Measurements from ENCODE around the gene ATF2. TPM values are rescaled to one million over a fixed set of nuclear protein-coding genes. Genes with fewer than 3 reads are reported as not detected.
A peak's percentile ranks its signal among the peaks of the same experiment; 100 is the strongest.

The ATF2 gene
- total and polyA plus RNA-seq, 2 of the 13 experiments (the other 11 are each of a cell fraction or from before 2014, with no cell fraction given) = 91.6 to 95.1 TPM

GRCh38 chr2:175167792-175168563 lies at the start of gene ATF2 (continued):
- 0 out of 2 replicates have a peak, but pooled peaks have one; percentile 20 for TF ChIP-seq ZNF136 (CRISPR knock-in tag; IDR thresholded peaks at IDR 0.05; ENCODE audit: low read depth)
- TF ChIP-seq RFX1 (IDR thresholded peaks at IDR 0.05) = no peak
- no peak for TF ChIP-seq ZNF672 (CRISPR knock-in tag; IDR thresholded peaks at IDR 0.05)
- TF ChIP-seq RXRA (CRISPR knock-in tag; IDR thresholded peaks at IDR 0.05) = peak; percentile 93
- 0 out of 2 replicates have a peak, but pooled peaks have one; percentile 66 for TF ChIP-seq ISX (CRISPR knock-in tag; conservative IDR thresholded peaks at IDR 0.05)
- TF ChIP-seq ZNF883 (CRISPR knock-in tag; IDR thresholded peaks at IDR 0.05; ENCODE audit: not compliant biosample characterization) = peak; percentile 76
- peak; percentile 88 for TF ChIP-seq ZNF451 (CRISPR knock-in tag; IDR thresholded peaks at IDR 0.05)
- TF ChIP-seq U2AF1 (optimal IDR thresholded peaks at IDR 0.05; ENCODE audit: low read depth, low read length) = no peak
- peak; percentile 78 for TF ChIP-seq CBX1 (IDR thresholded peaks at IDR 0.05; ENCODE audit: low read depth)
- peak; percentile 91 for TF ChIP-seq KLF9 (CRISPR knock-in tag; IDR thresholded peaks at IDR 0.05; ENCODE audit: low read depth)
- TF ChIP-seq HBP1 (CRISPR knock-in tag; IDR thresholded peaks at IDR 0.05; ENCODE audit: low read depth) = no peak; the same call in 1 of the 2 replicates
- TF ChIP-seq TOE1 (CRISPR knock-in tag; IDR thresholded peaks at IDR 0.05) = no peak; the same call in 1 of the 2 replicates
- TF ChIP-seq CTCF (CRISPR knock-in tag; IDR thresholded peaks at IDR 0.05) = 0 out of 2 replicates have a peak, but pooled peaks have one; percentile 5
- TF ChIP-seq SKIL (CRISPR knock-in tag; IDR thresholded peaks at IDR 0.05; ENCODE audit: borderline replicate concordance) = peak; percentile 72
- peak; percentile 68 for TF ChIP-seq DBP (CRISPR knock-in tag; IDR thresholded peaks at IDR 0.05; ENCODE audit: not compliant biosample characterization)
- TF ChIP-seq PLSCR1 (CRISPR knock-in tag; IDR thresholded peaks at IDR 0.05; ENCODE audit: borderline replicate concordance) = no peak
- TF ChIP-seq ZNF512B (CRISPR knock-in tag; IDR thresholded peaks at IDR 0.05; ENCODE audit: borderline replicate concordance) = peak; percentile 18; the same call in 1 of the 2 replicates

All from HepG2 (cell line).